M059J (cell line): ENCODE data around the gene KLC1. TPM values are rescaled to one million over a fixed set of nuclear protein-coding genes. Genes with fewer than 3 reads are reported as not detected.
"Not testable (repeated sequence)": the region's sequence is repeated elsewhere in the genome, so short reads cannot be mapped to it uniquely, and the experiment has no call there.

Experiments used
- DNase-seq: peaks from one replicate; pipeline ENCODE4 v3.0.0-alpha.2; 2012; ENCODE audit warnings: low read depth
- total RNA-seq: library from RNA; depleted of rRNA; stranded (reverse); fragments of >200 nt; shearing (Covaris generic); gene quantifications from 2 replicates; pipeline ENCODE4 v1.2.3, GENCODE V29; 2014

KLC1 gene
- total RNA-seq, 1 experiment from 2014 or later = 101 TPM

- no peak for DNase-seq
Measured at GRCh38 chr14:103690332-103690731, 61.3 kb downstream of the KLC1 start.

DNA sequence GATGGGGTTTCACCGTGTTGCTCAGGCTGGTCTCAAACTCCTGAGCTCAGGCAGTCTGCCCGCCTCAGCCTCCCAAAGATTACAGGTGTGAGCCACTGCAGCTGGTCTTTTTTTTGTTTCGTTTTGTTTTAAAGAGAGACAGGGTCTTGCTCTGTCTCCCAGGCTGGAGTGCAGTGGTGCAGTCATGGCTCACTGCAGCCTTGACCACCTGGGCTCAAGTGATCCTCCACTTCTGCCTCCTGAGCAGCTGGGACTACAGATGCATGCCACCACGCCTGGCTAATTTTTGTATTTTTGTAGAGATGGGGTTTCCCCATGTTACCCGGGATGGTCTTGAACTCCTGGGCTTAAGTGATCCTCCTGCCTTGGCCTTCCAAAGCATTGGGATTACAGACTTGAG is 62.6 kb downstream of the KLC1 start:
- DNase-seq = not testable (repeated sequence)

- DNase-seq = no peak
Measured at GRCh38 chr14:103692159-103692558, 63.1 kb downstream of the KLC1 start.

- no peak for DNase-seq
Measured at GRCh38 chr14:103692871-103693270, 63.9 kb downstream of the KLC1 start.

- no peak for DNase-seq
Measured at GRCh38 chr14:103693515-103693914, 64.5 kb downstream of the KLC1 start.

- DNase-seq = no peak
Measured at GRCh38 chr14:103694572-103695026, 65.6 kb downstream of the KLC1 start.

GRCh38 chr14:103695296-103696069 is 66.5 kb downstream of the KLC1 start:
- no peak for DNase-seq

DNA sequence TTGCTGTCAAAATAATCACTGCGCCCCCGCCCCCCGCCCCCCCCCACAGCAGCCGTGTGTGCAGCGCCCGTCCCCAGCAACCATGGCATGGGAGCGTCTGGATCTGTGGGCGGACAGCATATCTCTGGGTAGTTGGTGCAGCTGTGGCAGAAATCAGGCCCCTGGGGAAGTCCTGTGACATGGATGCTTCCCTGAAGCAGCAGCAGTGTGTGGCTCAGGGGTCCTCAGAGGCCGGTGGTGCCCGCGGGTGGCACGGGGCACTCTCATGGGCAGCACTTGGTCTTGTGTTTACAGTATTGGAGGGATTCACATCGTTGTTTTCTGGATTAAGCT is 67.0 kb downstream of the KLC1 start:
- DNase-seq = no peak

DNA sequence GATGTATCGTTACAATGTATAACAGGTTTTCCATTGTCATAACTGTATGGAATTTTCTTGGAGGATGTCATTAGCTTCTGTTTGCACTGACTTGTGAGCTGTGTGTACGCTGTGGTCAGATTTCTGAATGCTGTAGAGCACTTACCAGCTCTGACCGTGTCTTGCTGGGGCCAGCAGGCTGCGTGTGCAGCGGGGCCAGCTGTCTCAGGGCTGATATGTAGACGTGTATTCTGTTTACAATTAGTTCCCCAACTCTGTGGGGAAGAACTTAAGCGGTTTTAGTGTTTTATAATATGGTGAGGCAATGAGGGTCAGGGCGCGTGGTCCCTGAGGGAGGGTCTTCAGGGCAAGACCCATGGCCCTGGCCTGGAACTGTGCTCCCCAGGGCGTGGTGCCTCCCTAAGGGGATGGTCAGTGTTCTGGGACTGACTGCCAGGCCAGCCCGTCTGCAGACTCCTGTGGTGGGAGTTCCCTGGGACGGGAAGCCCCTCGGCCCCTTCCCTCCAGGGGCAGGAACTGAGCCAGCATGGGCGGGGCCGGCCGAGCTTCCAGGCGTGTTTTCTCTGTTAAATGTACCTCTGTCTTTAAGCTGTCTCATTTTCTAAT is 67.6 kb downstream of the KLC1 start:
- DNase-seq = no peak

DNA sequence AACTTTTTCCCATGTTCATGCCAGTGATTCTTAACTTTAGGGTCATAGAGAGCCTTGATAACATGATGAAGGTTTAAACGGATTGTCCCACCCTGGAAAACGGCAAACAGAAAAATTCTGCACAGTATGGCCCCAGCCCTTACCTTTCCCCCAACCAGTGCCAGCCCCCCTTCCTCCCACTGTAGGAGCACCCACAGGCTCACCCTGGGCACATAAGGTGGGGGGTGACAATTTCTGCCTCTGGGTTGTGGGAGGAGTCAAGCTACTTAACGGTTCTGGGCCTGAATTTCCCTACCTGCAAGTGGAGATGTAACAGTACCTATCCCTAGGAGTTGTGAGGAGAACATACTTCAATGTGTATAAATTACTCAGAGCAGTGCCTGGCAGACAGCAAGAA is 68.2 kb downstream of the KLC1 start:
- DNase-seq = no peak

GRCh38 chr14:103697603-103698379 is 68.8 kb downstream of the KLC1 start:
- no peak for DNase-seq

DNA sequence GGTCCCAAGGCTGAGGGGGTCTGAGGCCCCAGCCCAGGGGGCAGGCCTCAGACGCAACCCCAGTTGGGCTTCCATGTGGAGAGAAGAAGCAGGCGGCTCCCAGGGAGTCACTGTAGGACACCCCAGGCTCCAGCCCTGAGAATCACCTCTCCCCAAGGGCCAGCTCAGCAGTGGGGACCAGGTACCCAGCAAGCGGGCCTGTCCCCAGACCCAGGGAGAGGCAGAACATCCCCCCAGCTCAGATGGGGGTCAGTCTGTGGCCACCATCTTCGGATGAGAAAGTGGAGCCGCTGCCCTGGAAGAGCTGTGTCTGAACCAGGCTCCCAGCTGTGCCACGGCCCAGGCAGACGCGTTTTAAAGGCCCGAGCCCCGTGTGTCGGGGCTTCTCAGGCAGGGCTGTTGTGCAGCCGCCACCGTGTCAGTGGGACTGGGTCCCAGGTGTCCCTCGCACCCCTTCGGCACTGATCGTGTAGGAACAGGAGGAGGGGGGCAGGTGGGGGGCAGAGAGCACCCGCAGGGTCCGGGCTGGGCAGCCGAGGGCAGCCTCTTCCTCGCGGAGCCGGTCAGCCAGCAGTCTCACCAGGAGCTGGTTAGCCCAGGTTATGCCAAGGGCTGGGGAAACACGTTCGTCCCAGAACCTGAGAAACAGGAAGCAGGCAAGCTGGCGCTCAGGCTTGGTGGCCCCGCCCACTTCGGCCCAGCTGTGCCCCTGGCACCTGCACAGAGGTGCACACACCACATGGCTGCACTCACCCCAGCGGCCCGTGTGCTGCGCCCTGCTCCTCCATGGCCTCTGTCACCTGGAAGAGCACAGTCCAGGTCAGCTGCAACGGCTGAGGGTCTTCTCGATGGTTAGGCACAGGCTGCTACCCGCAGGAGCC is 69.6 kb downstream of the KLC1 start:
- no peak for DNase-seq

DNA sequence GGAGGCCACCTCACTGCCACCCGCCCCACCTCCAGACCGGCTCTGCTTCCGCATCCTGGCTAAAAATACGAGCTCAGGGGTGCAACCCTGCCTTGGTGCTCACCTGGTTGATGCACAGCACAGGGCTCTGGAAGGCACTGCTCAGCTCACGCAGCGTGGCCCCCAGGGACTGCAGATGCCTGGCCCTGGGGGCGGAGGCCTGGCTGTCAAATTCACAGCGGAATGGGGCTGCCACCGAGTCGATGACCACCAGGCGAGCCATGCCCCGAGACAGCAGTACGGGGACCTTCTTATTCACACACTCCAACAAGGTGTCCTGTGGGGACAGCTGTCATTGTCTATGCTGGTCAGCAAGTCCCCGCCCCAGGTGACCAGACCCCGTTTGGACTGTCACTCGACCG is 70.2 kb downstream of the KLC1 start:
- no peak for DNase-seq

GRCh38 chr14:103699901-103700752 is 71.1 kb downstream of the KLC1 start:
- no peak for DNase-seq

GRCh38 chr14:103700753-103701490 is 71.9 kb downstream of the KLC1 start:
- DNase-seq = no peak

DNA sequence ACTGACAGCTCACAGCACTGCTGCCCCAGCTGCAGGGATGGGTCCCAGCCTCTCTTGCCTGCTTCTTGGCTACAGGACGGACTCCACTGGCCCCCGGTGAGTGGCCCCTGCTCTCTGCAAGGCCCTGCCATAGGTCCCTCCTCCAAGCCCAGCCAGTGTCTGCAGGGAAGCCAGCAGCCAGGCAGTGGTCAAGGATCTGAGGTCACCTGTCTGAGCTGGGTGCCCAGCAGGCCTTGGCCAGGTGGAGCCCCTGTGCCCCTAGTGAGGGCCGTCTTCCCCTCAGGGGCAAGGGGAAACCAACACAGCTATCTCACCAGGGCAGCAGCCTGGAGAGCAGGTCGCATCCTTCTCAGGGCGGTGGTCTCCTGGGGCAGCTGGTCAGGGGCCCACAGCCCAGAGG is 73.1 kb downstream of the KLC1 start:
- no peak for DNase-seq

GRCh38 chr14:103702497-103703432 is 73.8 kb downstream of the KLC1 start:
- DNase-seq = no peak

- DNase-seq = no peak
Measured at GRCh38 chr14:103703433-103704385, 74.7 kb downstream of the KLC1 start.
